GM21528 (cell line): Measurements from ENCODE around the gene TRAM2.

ENCODE experiments used
- ATAC-seq: cut with Tn5 transposase; IDR thresholded peaks from one replicate; pipeline ENCODE4 v1.9.1; 2021; ENCODE audit warnings: mild to moderate bottlenecking, moderate library complexity; ENCODE audit not compliant: unreplicated experiment, low FRiP score

The TRAM2 gene

DNA sequence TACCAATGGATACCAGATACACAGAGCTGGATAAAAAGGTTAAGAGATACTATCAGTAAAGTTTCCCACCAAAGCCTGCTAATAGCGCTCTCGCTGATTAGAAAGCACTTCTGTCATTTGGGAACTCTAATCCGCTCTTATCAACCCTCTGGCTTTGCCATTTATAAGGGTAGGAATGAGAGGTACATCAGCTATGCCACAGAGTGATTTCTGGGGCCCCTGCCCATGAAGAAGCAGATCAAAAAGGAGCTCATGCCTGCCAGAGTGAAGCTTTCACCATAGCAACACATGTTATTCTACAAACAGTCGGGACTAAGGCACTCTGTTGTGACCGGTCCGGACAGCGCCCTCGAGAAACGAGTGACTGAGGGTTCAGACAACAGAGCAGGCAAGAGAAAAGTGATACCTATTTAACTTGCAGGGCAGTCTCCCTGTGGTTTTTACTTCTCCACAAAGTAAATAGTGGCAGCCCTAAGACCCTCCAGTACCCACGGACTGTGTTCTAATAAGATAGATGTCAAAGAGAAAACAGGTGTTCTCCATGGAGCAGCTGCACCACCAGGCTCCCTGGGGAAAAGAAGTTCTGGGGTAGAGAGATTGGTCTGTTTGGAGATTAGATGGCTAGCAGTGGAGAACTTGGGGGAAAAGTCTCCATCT lies 5.6 kb downstream of the TRAM2 start:
- ATAC-seq, result no peak

DNA sequence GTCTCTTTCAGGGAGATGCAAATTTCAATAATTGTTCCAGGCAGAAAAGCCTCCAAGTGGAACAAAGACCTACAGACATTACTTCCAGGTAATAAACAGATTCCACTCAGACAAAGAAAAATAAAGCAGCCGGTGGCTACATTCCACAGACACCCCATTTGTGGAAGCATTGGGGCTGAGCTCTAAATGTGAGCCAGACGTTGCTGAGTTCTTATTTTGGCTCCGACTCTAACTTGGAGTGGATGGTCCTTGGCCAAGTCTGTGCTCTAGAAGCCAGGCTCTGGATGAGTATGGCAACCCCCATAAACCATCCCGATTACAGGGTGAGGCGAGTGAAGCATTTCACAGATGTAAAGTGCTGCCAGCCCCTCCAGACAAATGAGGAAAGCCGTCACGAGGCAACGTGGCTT lies 6.6 kb downstream of the TRAM2 start:
- ATAC-seq, result no peak

DNA sequence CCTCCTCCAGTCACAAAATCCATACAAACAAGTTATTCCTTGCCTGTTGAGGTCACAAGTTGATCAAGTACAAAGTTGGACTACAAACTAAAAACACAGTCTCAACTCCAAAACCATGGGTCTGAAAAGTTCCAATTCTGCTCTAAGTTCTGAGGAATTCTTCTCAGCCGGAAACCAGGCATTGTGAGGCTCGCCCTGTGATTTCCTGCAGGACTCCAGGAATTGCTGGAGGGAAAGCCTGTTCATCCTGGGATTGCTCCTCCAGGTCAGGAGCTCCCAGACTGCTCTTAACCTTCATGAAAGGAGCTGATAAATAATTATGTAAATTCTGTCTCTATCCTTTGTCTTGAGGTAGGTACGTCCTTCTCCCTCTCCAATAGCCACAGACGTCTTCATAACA lies 8.5 kb downstream of the TRAM2 start:
- no peak for ATAC-seq

GRCh38 chr6:52566853-52567279 lies 10.0 kb downstream of the TRAM2 start:
- no peak for ATAC-seq

DNA sequence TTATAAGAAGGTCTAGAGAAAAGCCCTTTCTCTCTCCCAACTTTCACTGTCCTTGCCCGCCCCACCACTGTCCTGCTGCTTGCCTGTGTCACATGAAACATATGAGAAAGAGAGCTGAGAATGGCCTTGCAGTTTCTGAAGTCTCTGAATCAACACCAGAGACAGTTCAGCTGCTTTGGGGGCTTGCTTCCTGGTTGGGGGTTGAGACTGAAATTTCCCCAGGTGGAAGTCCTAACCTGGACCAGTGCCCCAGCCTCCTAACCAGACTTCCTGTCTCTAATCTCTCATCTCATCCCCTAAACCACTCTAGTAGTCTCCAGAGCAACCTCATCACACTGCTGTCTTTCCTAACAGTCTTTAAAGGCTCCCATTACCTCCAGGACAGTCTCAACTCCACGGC lies 10.7 kb downstream of the TRAM2 start:
- ATAC-seq, result peak; percentile 80

DNA sequence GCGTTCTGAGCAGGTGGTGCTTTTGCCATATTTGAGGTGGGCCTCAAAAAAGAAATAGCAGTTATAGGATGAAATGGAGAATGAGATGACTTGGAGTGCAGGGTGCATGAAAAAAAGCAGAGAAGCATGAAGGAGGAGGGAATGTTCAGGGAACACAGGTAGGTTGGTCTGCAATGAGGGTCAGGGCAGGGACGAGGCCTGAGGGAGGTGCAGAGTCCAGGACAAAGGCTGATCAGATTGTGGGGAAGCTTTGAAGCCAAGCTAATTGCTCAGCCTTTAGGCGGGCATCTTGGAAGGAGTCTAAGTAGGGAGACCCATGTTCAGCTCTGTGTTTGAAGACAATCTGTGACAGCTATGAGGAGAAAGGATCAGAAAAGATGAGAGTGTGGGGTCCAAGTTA lies 12.0 kb downstream of the TRAM2 start:
- ATAC-seq, result no peak

- ATAC-seq, result no peak
Measured at GRCh38 chr6:52562911-52563310, 13.9 kb downstream of the TRAM2 start.

- no peak for ATAC-seq
Measured at GRCh38 chr6:52560462-52560861, 16.4 kb downstream of the TRAM2 start.

GRCh38 chr6:52558266-52559000 lies 18.4 kb downstream of the TRAM2 start:
- ATAC-seq, result no peak

DNA sequence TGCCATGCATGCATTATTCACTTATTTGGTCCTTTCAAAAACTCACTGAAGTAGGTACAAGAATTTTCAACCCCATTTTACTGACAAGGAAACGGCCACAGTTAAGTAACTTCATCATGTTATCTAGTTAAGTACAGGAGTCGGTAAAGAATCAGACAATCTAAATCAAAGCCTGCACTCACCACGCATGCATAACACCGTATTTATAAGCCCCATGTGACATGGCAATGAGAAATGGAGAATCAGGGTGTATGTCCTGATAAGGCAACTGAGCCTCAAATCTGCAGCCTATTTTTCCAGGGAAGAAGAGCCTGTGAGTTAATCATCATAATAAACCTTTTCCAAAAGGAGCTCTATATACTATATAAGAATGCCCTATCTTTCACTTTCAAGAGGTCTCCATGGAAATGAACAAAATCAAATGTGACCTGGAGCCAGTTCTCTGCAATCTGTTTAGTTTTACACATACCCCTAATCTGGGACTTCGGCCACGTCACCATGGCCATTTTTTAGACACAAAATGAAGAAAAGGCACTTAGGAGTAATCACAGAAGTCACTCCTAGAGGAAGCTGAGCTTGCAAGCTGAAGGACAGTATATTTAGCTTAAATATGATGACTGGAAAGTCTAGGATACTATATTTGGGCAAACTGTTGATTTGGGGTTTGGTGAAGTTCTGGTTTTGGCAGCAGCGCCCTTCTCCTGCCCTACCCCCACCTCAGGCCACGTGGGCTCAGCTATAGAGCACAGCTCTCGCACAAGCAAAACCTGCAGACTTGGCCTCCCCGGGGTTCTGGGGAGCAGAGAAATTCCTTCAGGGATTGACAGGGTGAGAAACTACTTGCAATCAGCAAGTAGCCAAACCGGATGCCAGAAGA lies 19.2 kb downstream of the TRAM2 start:
- no peak for ATAC-seq

- no peak for ATAC-seq
Measured at GRCh38 chr6:52555518-52556233, 21.2 kb downstream of the TRAM2 start.

DNA sequence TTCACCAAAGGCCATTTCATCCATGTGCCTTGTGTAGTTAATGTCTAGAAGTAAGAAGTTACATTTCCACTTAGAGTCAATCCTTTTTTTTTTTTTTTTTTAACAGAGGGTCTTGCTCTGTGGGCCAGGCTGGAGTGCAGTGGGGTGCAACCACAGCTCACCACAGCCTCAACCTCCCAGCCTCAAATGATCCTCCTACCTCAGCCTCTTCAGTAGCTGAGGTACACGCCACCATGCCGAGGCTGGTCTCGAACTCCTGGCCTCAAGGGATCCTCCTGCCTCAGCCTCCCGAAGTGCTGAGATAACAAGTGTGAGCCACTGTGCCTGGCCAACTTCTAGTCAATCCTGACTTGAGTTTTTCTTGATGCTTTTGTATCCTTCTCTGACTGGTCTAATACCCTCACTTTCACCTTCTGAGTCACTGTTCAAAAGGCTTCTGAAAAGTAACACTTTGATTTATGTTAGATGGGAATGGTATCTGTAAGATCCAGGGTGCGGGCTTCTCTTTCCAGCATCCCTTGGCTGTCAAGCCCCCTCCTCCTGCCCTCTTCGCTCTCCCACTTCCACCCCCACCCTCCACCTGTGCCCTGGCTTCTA lies 22.1 kb downstream of the TRAM2 start:
- ATAC-seq, result no peak

DNA sequence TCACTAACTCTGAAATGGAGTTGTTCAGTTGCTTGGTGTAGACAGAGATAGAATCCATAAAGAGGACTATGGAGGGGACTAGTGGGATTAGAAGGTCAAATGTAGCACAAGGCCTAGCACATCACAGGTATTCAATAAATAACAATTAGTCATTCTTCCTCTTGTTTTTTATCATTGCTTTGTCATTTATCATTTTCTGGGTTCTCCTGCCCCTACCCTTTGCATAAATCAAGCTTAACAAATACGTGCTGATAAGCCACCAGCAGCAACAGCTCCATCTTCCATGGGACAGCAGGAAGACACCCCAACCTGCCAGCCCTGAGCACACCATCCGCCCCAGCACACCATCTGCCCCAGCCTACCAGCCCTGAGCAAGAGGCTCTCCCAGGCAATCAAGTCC lies 23.1 kb downstream of the TRAM2 start:
- ATAC-seq, result no peak

- ATAC-seq, result no peak
Measured at GRCh38 chr6:52553158-52553557, 23.7 kb downstream of the TRAM2 start.

DNA sequence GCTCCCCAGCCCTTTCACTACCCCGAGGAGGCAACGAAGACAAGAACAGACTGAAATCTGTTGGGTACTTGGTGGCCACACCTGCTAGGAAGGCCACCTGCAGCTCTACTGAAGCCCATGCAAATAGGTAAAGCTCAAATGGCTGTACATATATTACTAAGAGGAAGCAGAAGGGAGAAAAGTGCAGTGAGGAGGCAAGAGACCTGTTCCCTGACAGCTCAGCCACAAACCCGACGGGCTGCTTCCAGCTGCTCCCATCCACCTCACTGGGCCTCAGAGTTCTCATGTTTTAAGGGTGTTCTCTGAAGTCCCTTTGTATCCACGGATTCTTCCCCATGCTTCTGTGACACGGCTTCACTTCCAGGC lies 24.6 kb downstream of the TRAM2 start:
- peak; percentile 90 for ATAC-seq

- no peak for ATAC-seq
Measured at GRCh38 chr6:52551483-52552277, 25.2 kb downstream of the TRAM2 start.

DNA sequence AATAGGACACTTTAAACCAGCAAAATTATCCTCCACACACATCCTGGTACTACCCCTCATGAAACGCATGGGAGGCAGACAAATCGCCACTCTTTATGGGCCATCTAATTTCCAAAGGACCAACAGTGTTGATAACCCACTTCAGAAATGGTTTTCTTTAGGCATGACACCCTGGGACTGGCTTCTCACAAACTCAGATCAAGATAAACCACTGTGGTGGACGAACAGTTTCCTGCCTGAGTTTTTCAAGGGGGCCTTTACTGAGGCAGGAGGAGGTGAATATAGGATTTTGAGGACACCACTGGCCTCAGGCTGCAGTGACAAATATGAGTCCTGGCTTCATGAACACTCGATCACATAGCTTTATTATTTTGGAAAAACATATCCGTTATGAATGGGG lies 26.0 kb downstream of the TRAM2 start:
- ATAC-seq, result no peak

- no peak for ATAC-seq
Measured at GRCh38 chr6:52550014-52550575, 26.8 kb downstream of the TRAM2 start.

DNA sequence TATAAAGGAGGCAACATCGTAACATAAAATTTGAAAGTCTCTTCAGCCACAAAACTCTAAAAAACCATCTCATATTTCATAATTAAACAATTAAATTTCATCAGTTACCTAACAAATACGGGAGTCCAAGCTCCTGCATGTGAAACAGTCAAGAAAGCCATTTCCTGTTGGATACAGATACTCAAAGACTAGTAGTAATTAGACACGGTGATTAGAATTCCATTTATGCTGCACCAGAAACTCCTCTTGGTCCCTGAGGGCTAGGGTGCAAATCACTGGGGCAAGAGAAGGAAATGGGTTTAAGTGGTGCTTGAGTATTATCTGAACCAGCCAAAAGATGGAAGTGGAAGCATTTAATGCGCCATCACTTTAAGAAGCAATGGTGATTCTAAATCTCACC lies 27.4 kb downstream of the TRAM2 start:
- no peak for ATAC-seq
